ENCODE measurements around the gene DRG2. TPM values are rescaled to one million over a fixed set of nuclear protein-coding genes. Genes with fewer than 3 reads are reported as not detected.

Gene DRG2
- total RNA-seq, 4 donors from 2014 or later: 34.7 to 52.3 (median 37.4) TPM

DNA sequence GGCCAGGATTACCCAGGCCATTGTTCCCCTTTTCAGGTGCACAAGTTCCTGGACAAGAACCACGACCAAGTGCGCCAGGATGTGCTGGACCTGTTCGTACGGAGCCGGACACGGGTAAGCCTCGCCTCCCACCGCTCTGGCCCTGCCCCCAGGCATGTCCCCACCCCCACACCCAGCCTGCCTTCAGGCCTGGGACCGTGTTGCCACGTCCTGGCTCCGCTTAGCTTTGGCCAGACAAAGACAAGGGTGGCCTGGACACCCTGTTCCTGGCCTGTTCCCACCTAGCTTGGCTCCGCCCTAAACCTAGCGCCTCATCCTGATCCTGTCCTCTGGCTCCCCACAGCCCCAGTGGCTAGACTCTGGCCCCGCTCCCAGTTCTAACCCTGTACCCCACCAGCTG is 51.8 kb downstream of the DRG2 start:
- Histone ChIP-seq H3K9me3 (no peaks in the 10 kb centered on the region), H3K27me3 (no peaks in the 10 kb centered on the region), H3K4me3 (no peak overlapping the region), H3K4me1 (peaks cover 0 to 10% of the 10 kb centered on the region in 2 donors), H3K27ac (peak overlapping the region in 1 of 4 donors; percentile 19), H3K36me3 (no peaks in the 10 kb centered on the region)
- intact Hi-C loops (cut with DNase I; ENCODE audit: low total_unique reads): no loop called here
- in situ Hi-C loops (cut with MboI; ENCODE audit: low sequenced_read_pairs in 4 of 4): no loop called here
- peak; percentile 32 to 37 for DNase-seq
- no peak for TF ChIP-seq CTCF (IDR thresholded peaks at IDR 0.05 in 4 of 5, conservative IDR thresholded peaks at IDR 0.05 in 1 of 5)
- no peak for TF ChIP-seq POLR2A (IDR thresholded peaks at IDR 0.05)
- ATAC-seq: peak in 1 of 2 donors; percentile 54

DNA sequence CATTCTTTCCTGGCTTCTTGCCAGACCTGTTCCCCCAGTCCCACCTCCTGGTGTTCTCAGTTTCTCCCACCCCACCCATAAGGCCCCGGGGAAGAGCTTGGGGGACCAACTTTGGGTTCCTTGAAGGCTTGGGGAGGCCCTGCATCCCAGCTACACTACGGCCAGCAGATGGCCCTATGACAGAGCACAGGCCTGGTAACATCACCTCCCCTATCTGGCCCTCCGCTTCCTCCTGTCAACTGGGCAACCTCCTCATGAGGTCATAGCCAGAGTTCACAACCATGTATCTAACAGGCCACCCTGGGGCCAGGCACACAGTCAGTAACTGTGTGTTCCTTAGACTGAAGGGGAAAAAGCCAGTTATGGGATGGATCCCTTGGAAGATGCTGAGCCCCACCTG is 52.2 kb downstream of the DRG2 start:
- Histone ChIP-seq H3K27me3 (no peaks in the 10 kb centered on the region), H3K36me3 (no peaks in the 10 kb centered on the region), H3K4me3 (no peak overlapping the region), H3K9me3 (no peaks in the 10 kb centered on the region), H3K4me1 (peaks cover 0 to 10% of the 10 kb centered on the region in 2 donors), H3K27ac (peak overlapping the region in 1 of 4 donors; percentile 19)
- intact Hi-C loops (cut with DNase I; ENCODE audit: low total_unique reads) (loop anchor here (2.0 kb wide), 1 partner anchor 45 kb away; no protein-coding TSS in a partner anchor), in situ Hi-C loops (cut with MboI; ENCODE audit: low sequenced_read_pairs in 4 of 4) (no loop called here)
- ATAC-seq (no peak), DNase-seq (no peak)
- TF ChIP-seq POLR2A (IDR thresholded peaks at IDR 0.05) (no peak), CTCF (IDR thresholded peaks at IDR 0.05 in 4 of 5, conservative IDR thresholded peaks at IDR 0.05 in 1 of 5) (no peak)

GRCh38 chr17:18140648-18141047 is 52.9 kb downstream of the DRG2 start:
- in situ Hi-C loops (cut with MboI; ENCODE audit: low sequenced_read_pairs in 4 of 4): no loop called here
- peak in 1 of 2 donors; percentile 14 for ATAC-seq
- no peaks in the 10 kb centered on the region for H3K27me3 ChIP-seq
- no peak for DNase-seq
- H3K9me3 ChIP-seq: no peaks in the 10 kb centered on the region
- TF ChIP-seq CTCF (IDR thresholded peaks at IDR 0.05 in 4 of 5, conservative IDR thresholded peaks at IDR 0.05 in 1 of 5): no peak
- TF ChIP-seq POLR2A (IDR thresholded peaks at IDR 0.05): no peak
- H3K36me3 ChIP-seq: no peaks in the 10 kb centered on the region
- peaks cover 0 to 10% of the 10 kb centered on the region in 2 donors for H3K4me1 ChIP-seq
- no peak overlapping the region for H3K4me3 ChIP-seq
- H3K27ac ChIP-seq: no peak overlapping the region
- intact Hi-C loops (cut with DNase I; ENCODE audit: low total_unique reads): loop anchor here (2.0 kb wide), 1 partner anchor 44 kb away; no protein-coding TSS in a partner anchor

GRCh38 chr17:18141210-18141803 is 53.6 kb downstream of the DRG2 start:
- H3K27ac ChIP-seq: no peak overlapping the region
- no peaks in the 10 kb centered on the region for H3K9me3 ChIP-seq
- TF ChIP-seq CTCF (IDR thresholded peaks at IDR 0.05 in 4 of 5, conservative IDR thresholded peaks at IDR 0.05 in 1 of 5): peak; percentile 45 to 69 (median 60)
- TF ChIP-seq POLR2A (IDR thresholded peaks at IDR 0.05): no peak
- H3K4me1 ChIP-seq: peaks cover 0 to 10% of the 10 kb centered on the region in 2 donors
- peak; percentile 40 to 64 for ATAC-seq
- H3K4me3 ChIP-seq: no peak overlapping the region
- in situ Hi-C loops (cut with MboI; ENCODE audit: low sequenced_read_pairs in 4 of 4): no loop called here
- H3K27me3 ChIP-seq: no peaks in the 10 kb centered on the region
- intact Hi-C loops (cut with DNase I; ENCODE audit: low total_unique reads): loop anchor here (2.0 kb wide), 1 partner anchor 43 kb away; no protein-coding TSS in a partner anchor
- no peak for DNase-seq
- no peaks in the 10 kb centered on the region for H3K36me3 ChIP-seq

Measured in gastrocnemius medialis (tissue), 4 donors.